CD14-positive monocyte (primary cell): ENCODE measurements around the gene FANCB. TPM values are rescaled to one million over a fixed set of nuclear protein-coding genes. Genes with fewer than 3 reads are reported as not detected.
A peak's percentile ranks its signal among the peaks of the same experiment; 100 is the strongest.

Experiments used
- DNase-seq, 3 donors: peaks; one replicate each; pipeline ENCODE4 v3.0.0-alpha.2; 2011 to 2022
- H2AFZ ChIP-seq: 2 replicates; pipeline ENCODE4 v1.6.0; 2012; ENCODE audit warnings: mild to moderate bottlenecking, low read depth, low read length, inconsistent platforms; ENCODE audit not compliant: insufficient read depth, poor library complexity, severe bottlenecking
- H3K27ac ChIP-seq, 2 donors: 1 replicate in 1 of 2; 2 replicates in 1 of 2; pipeline ENCODE4 v1.5.1; 2012 to 2013; ENCODE audit warnings: low read length in 2 of 2, control low read depth in 1 of 2, inconsistent platforms in 1 of 2, low read depth in 1 of 2, mild to moderate bottlenecking in 1 of 2
- H3K27me3 ChIP-seq, 2 donors: one replicate each; pipeline versions ENCODE4 v1.6.0 to v1.6.1; 2011 to 2013; ENCODE audit warnings: low read length in 2 of 2; ENCODE audit not compliant: control insufficient read depth in 2 of 2, insufficient read depth in 2 of 2
- H3K36me3 ChIP-seq, 2 donors: replicated peaks in 1 of 2; 1 replicate in 1 of 2; 2 replicates in 1 of 2; pipeline versions ENCODE4 v1.5.1 to v1.6.1; 2012 to 2013; ENCODE audit warnings: low read length in 2 of 2, control low read depth in 1 of 2, inconsistent platforms in 1 of 2, mild to moderate bottlenecking in 1 of 2; ENCODE audit not compliant: insufficient read depth in 2 of 2, control insufficient read depth in 1 of 2
- H3K4me1 ChIP-seq, 2 donors: 1 replicate in 1 of 2; 2 replicates in 1 of 2; pipeline versions ENCODE4 v1.5.1 to v1.6.1; 2012 to 2013; ENCODE audit warnings: low read length in 2 of 2, control low read depth in 1 of 2, inconsistent platforms in 1 of 2, mild to moderate bottlenecking in 1 of 2, moderate library complexity in 1 of 2; ENCODE audit not compliant: insufficient read depth in 2 of 2, control insufficient read depth in 1 of 2
- H3K4me2 ChIP-seq: replicated peaks from 2 replicates; pipeline ENCODE3; 2012; ENCODE audit warnings: low read length, moderate library complexity, mild to moderate bottlenecking; ENCODE audit not compliant: poor library complexity, severe bottlenecking; ENCODE audit errors: extremely low read depth
- H3K4me3 ChIP-seq, 3 experiments: fragments of 200-600 bp in 1 of 3; sonication (generic) in 1 of 3; replicated peaks in 1 of 3; 1 replicate in 2 of 3; 2 replicates in 1 of 3; pipeline ENCODE4 v1.5.1; 2011 to 2013; ENCODE audit warnings: low read length in 3 of 3, mild to moderate bottlenecking in 3 of 3, control low read depth in 2 of 3, low read depth in 2 of 3, inconsistent platforms in 1 of 3, moderate library complexity in 1 of 3
- H3K79me2 ChIP-seq: 2 replicates; pipeline ENCODE4 v1.6.0; 2012; ENCODE audit warnings: mild to moderate bottlenecking, control low read depth, inconsistent platforms, low read length, moderate library complexity; ENCODE audit not compliant: insufficient read depth
- H3K9ac ChIP-seq: 2 replicates; pipeline ENCODE4 v1.6.0; 2017; ENCODE audit warnings: low read length, mild to moderate bottlenecking; ENCODE audit not compliant: insufficient read depth, poor library complexity, severe bottlenecking
- H3K9me3 ChIP-seq, 2 donors: replicated peaks in 1 of 2; 1 replicate in 1 of 2; 2 replicates in 1 of 2; pipeline versions ENCODE4 v1.5.1 to v1.6.1; 2012 to 2013; ENCODE audit warnings: low read length in 2 of 2, control low read depth in 1 of 2; ENCODE audit not compliant: control insufficient read depth in 1 of 2, insufficient read depth in 1 of 2
- H4K20me1 ChIP-seq: 2 replicates; pipeline ENCODE4 v1.6.0; 2012; ENCODE audit warnings: mild to moderate bottlenecking, low read length, control low read depth, moderate library complexity; ENCODE audit not compliant: insufficient read depth
- H3K27ac Mint-ChIP-seq, 7 donors: one replicate each; pipeline ENCODE4 v1.8.0; 2020; ENCODE audit warnings: mild to moderate bottlenecking in 7 of 7, mixed read lengths in 7 of 7, moderate library complexity in 6 of 7, inconsistent platforms in 2 of 7
- H3K27me3 Mint-ChIP-seq, 3 donors: one replicate each; pipeline ENCODE4 v1.8.0; 2021 to 2022; ENCODE audit warnings: low read depth in 3 of 3, mild to moderate bottlenecking in 3 of 3, mixed read lengths in 3 of 3, moderate library complexity in 3 of 3, inconsistent platforms in 1 of 3
- H3K36me3 Mint-ChIP-seq, 2 donors: one replicate each; pipeline ENCODE4 v1.8.0; 2020; ENCODE audit warnings: mixed read lengths in 2 of 2, inconsistent platforms in 1 of 2, mild to moderate bottlenecking in 1 of 2
- H3K4me1 Mint-ChIP-seq: one replicate; pipeline ENCODE4 v1.8.0; 2020; ENCODE audit warnings: mild to moderate bottlenecking, mixed read lengths
- H3K4me3 Mint-ChIP-seq, 2 donors: one replicate each; pipeline ENCODE4 v1.8.0; 2020; ENCODE audit warnings: mild to moderate bottlenecking in 2 of 2, mixed read lengths in 2 of 2, moderate library complexity in 1 of 2
- H3K9me3 Mint-ChIP-seq, 7 donors: one replicate each; pipeline ENCODE4 v1.8.0; 2020 to 2022; ENCODE audit warnings: mixed read lengths in 7 of 7, mild to moderate bottlenecking in 6 of 7, moderate library complexity in 6 of 7, inconsistent platforms in 2 of 7
- CTCF ChIP-seq: fragments of 200-600 bp; IDR thresholded peaks from one replicate; pipeline ENCODE4 v1.8.0; 2022; ENCODE audit warnings: antibody characterized with exemption, mild to moderate bottlenecking
- WGBS: methylation state at CpG from one replicate; pipeline ENCODE4 v1.1.5; 2013; ENCODE audit warnings: missing lambda C conversion rate; ENCODE audit not compliant: insufficient coverage; 5-methylcytosine and 5-hydroxymethylcytosine counted together
- intact Hi-C, 2 donors: fragments of 100-400 bp; cut with micrococcal nuclease; formaldehyde crosslinking; loops; one replicate each; pipeline versions ENCODE4 v1.15.0 to v1.15.1; 2023
- polyA plus RNA-seq, 3 donors: library from polyadenylated mRNA; depleted of rRNA in 1 of 3; unstranded in 2 of 3; stranded (reverse) in 1 of 3; fragments of 300-500 nt in 2 of 3; fragments of >200 nt in 1 of 3; fragmentation: Illumina TruSeq in 2 of 3; gene quantifications; 1 replicate in 2 of 3; 2 replicates in 1 of 3; pipeline ENCODE4 v1.2.3, GENCODE V29; 2012 to 2021

The FANCB gene
- polyA plus RNA-seq, 3 donors, result 0.85 to 4.2 (median 2.6) TPM

GRCh38 chrX:14817571-14817970 is 55.3 kb downstream of the FANCB start:
- no peaks in the 10 kb centered on the region for H3K27me3 ChIP-seq
- DNase-seq, result peak in 2 of 3 donors; percentile 17 to 18
- H3K27me3 Mint-ChIP-seq, result no peaks in the 10 kb centered on the region
- no peaks in the 10 kb centered on the region for H3K36me3 Mint-ChIP-seq
- H3K4me1 ChIP-seq, result peaks cover 20 to 27% of the 10 kb centered on the region in 2 donors
- no peak overlapping the region for H3K9ac ChIP-seq
- peaks cover 30% of the 10 kb centered on the region for H3K4me1 Mint-ChIP-seq
- H3K27ac ChIP-seq, result no peak overlapping the region
- TF ChIP-seq CTCF, result no peak
- H3K9me3 Mint-ChIP-seq, result peaks cover 0 to 8% (median 6%) of the 10 kb centered on the region in 7 donors
- no peaks in the 10 kb centered on the region for H3K36me3 ChIP-seq
- no peak overlapping the region for H2AFZ ChIP-seq
- WGBS, result 20% methylated on average over 1 of the region's 2 CpGs
- no peak overlapping the region for H3K4me3 ChIP-seq
- H4K20me1 ChIP-seq, result no peaks in the 10 kb centered on the region
- peak overlapping the region in 5 of 7 donors; percentile 5 to 78 (median 46) for H3K27ac Mint-ChIP-seq
- intact Hi-C loops, result no loop called here
- H3K79me2 ChIP-seq, result no peaks in the 10 kb centered on the region
- no peak overlapping the region for H3K4me2 ChIP-seq
- H3K9me3 ChIP-seq, result no peaks in the 10 kb centered on the region
- no peak overlapping the region for H3K4me3 Mint-ChIP-seq

GRCh38 chrX:14802943-14803710 is 69.7 kb downstream of the FANCB start:
- Histone ChIP-seq H3K79me2 (no peaks in the 10 kb centered on the region), H3K4me1 (peaks cover 26 to 32% of the 10 kb centered on the region in 2 donors), H3K36me3 (no peaks in the 10 kb centered on the region), H3K27ac (peak overlapping the region in 1 of 2 donors; percentile 59), H3K27me3 (no peaks in the 10 kb centered on the region), H2AFZ (no peak overlapping the region), H4K20me1 (no peaks in the 10 kb centered on the region), H3K4me2 (peak overlapping the region; percentile 31), H3K4me3 (peak overlapping the region in 1 of 3 experiments; percentile 35), H3K9me3 (peaks cover 3 to 6% of the 10 kb centered on the region in 2 donors), H3K9ac (no peak overlapping the region)
- Mint-ChIP-seq H3K27me3 (peaks cover 0 to 2% (median 0%) of the 10 kb centered on the region in 3 donors), H3K9me3 (peaks cover 6 to 19% (median 13%) of the 10 kb centered on the region in 7 donors), H3K27ac (peak overlapping the region; percentile 55 to 95 (median 81)), H3K4me1 (peaks cover 32% of the 10 kb centered on the region), H3K36me3 (peaks cover 0 to 4% of the 10 kb centered on the region in 2 donors), H3K4me3 (peak overlapping the region; percentile 41 to 67)
- intact Hi-C loops, result no loop called here
- TF ChIP-seq CTCF, result no peak
- WGBS, result no CpG with 5 or more reads among the region's 1 CpG
- peak in 2 of 3 donors; percentile 5 to 32 for DNase-seq
